ENCODE measurements around the gene HTR2A. TPM values are rescaled to one million over a fixed set of nuclear protein-coding genes. Genes with fewer than 3 reads are reported as not detected.

HTR2A gene
- total RNA-seq, 1 donor, result 6.0 TPM

DNA sequence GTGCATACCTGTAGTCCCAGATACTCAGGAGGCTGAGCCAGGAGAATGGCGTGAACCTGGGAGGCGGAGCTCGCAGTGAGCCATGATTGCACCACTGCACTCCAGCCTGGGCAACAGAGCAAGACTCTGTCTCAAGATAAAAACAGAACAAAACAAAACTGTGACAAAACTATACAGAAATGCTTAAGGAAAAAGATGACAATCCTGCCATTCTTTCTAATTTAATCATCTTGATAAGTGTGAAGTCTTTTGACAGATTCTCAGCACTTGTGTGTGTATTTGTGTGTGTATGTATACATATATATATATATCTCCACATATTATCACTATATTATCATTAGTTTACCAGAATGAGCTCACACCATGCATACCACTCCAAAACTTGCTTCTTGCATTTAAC, 12.3 kb downstream of the HTR2A start:
- H3K4me3 ChIP-seq (ENCODE audit: low read depth, low read length), result no peak overlapping the region
- TF ChIP-seq, protein P1, sequence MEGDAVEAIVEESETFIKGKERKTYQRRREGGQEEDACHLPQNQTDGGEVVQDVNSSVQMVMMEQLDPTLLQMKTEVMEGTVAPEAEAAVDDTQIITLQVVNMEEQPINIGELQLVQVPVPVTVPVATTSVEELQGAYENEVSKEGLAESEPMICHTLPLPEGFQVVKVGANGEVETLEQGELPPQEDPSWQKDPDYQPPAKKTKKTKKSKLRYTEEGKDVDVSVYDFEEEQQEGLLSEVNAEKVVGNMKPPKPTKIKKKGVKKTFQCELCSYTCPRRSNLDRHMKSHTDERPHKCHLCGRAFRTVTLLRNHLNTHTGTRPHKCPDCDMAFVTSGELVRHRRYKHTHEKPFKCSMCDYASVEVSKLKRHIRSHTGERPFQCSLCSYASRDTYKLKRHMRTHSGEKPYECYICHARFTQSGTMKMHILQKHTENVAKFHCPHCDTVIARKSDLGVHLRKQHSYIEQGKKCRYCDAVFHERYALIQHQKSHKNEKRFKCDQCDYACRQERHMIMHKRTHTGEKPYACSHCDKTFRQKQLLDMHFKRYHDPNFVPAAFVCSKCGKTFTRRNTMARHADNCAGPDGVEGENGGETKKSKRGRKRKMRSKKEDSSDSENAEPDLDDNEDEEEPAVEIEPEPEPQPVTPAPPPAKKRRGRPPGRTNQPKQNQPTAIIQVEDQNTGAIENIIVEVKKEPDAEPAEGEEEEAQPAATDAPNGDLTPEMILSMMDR (IDR thresholded peaks at IDR 0.05; ENCODE audit: insufficient read depth, low read length), result no peak
- DNase-seq (ENCODE audit: low read depth), result no peak

DNA sequence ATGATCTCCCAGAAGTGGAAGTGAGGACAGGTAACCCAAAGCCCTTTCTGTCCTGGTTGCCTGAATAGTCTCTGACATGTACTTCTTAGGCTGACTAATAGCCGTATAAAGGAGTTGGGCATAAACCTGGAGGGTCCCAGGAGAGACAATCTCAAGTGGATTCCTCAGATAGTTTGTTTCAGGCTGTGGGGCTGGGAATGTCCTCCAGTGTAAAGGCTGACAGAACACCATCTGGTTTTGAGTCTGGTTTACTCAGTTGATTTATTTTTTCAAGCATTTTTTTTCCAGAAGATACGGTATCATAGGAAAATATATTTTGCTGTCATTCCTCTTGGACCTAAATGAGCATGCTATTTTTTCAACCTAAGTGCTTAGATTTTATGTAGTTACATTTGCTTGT, 15.2 kb downstream of the HTR2A start:
- TF ChIP-seq, protein P1 (IDR thresholded peaks at IDR 0.05; ENCODE audit: insufficient read depth, low read length), result no peak
- H3K4me3 ChIP-seq (ENCODE audit: low read depth, low read length), result no peak overlapping the region
- DNase-seq (ENCODE audit: low read depth), result no peak

DNA sequence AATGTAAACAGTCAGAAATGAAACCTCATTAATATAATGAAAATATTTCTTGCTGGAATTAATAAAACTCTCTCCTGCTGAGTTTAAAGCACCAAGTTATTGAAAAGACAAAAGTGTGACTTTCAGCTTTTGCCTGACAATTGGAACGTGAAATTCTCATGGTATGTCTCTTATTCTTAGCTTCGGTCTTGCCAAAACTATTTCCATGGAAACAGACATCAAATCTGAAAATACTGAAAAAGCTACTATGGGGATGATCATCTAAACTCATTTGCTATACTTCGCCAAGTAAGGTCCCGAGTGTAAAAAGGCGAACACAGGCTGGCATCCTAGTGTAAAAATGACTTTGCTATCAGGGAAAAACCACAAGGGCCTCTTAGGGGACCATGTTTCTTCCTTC, 22.8 kb downstream of the HTR2A start:
- H3K4me3 ChIP-seq (ENCODE audit: low read depth, low read length), result no peak overlapping the region
- DNase-seq (ENCODE audit: low read depth), result no peak
- TF ChIP-seq, protein P1 (IDR thresholded peaks at IDR 0.05; ENCODE audit: insufficient read depth, low read length), result no peak

DNA sequence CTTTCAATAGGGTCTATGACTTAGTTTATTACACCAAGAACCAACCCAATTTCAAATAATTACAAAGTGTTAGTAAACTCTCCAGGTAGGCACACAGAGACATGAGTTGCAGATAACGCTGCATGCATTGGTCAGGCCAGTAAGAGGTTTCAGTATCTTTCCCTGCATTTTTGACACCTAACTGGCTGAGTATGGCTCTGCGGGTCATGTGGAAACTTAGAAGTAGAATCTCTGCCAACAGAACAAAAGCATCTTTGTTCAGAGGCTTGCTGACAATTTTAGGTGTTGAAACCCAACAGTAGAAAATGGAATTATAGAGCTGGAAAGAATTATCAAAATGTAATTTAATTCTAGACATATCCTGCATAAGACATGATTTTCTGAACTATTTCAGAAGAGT, 25.3 kb downstream of the HTR2A start:
- H3K4me3 ChIP-seq (ENCODE audit: low read depth, low read length), result no peak overlapping the region
- TF ChIP-seq, protein P1 (IDR thresholded peaks at IDR 0.05; ENCODE audit: insufficient read depth, low read length), result no peak
- no peak for DNase-seq (ENCODE audit: low read depth)

DNA sequence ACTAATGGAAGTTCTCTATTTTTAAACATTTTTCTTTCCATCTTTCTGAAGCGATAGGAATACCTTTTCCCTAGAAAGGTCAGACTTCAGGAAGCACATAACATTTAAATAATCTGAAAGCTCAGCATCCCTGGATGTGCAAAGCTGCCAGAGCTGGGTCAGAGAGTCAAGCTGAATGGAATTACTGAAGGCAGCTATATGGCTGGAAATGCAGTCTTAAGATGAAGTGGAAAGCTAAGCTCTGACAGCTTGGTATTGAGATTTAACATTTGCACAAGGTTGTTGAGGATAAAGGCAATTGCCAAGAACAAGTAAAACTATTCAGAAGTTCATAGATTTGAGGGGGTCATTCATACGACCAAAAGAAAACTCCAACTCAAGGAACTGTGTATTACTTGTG, 28.8 kb downstream of the HTR2A start:
- DNase-seq (ENCODE audit: low read depth), result no peak
- H3K4me3 ChIP-seq (ENCODE audit: low read depth, low read length), result no peak overlapping the region
- TF ChIP-seq, protein P1 (IDR thresholded peaks at IDR 0.05; ENCODE audit: insufficient read depth, low read length), result no peak

DNA sequence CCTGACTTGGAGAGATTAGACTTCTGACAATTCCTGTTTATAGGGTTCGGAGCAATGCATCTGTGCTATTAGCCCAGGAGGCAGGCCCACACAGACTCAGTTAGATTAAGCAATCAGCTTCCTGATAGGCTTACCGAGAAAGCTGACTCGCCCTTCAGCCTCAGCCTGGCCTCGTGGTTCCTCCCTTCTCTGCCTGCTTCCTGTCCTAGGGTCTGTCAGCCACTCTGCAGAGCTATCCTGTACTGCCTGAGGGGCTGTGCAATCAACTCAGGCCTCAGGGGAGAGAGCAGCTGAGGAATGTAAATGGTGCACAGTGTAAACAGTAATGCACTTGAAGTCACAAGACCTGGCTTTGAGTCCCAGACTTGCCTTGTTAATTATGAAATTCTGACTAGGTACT, 30.7 kb downstream of the HTR2A start:
- DNase-seq (ENCODE audit: low read depth), result peak; percentile 43
- no peak overlapping the region for H3K4me3 ChIP-seq (ENCODE audit: low read depth, low read length)
- TF ChIP-seq, protein P1 (IDR thresholded peaks at IDR 0.05; ENCODE audit: insufficient read depth, low read length), result no peak

DNA sequence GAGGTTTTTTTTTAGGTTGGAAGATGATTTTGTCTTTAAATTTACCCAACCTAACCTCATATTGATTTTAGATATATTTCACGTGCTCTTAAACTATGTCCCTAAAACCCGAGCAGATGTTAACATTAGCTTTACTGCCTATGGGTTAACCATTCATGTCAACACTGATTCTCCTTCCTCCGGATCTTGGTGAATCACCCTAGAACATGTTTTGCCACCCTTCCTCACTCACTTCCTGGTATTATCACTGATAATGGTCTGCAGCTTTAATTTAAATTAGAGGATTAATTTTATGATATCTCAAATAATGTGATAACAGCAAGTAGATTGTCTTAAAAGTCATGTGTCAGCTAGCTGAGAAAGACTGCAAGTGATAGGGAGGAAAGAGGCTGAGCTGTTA, 31.9 kb downstream of the HTR2A start:
- no peak for DNase-seq (ENCODE audit: low read depth)
- TF ChIP-seq, protein P1 (IDR thresholded peaks at IDR 0.05; ENCODE audit: insufficient read depth, low read length), result no peak
- no peak overlapping the region for H3K4me3 ChIP-seq (ENCODE audit: low read depth, low read length)
